Activated naive CD4-positive, alpha-beta T cell treated with anti-CD3 and anti-CD28 coated beads for 36 hours (primary cell): ENCODE data around the gene KCNN2. TPM values are rescaled to one million over a fixed set of nuclear protein-coding genes. Genes with fewer than 3 reads are reported as not detected.

Source experiments
- CTCF ChIA-PET: fragments of 350-600 bp; sonication (Branson Sonifier 250); formaldehyde crosslinking; loops from one replicate; lab custom pipeline; 2021; ENCODE audit warnings: antibody characterized with exemption; lab: Charles Lee
- DNase-seq: peaks from one replicate; pipeline ENCODE4 v3.0.0-alpha.2; 2020
- H3K27ac Mint-ChIP-seq: one replicate; pipeline ENCODE4 v1.8.0; 2021; ENCODE audit warnings: mild to moderate bottlenecking, mixed read lengths
- H3K27me3 Mint-ChIP-seq: one replicate; pipeline ENCODE4 v1.8.0; 2021; ENCODE audit warnings: low read depth, mixed read lengths
- H3K36me3 Mint-ChIP-seq: one replicate; pipeline ENCODE4 v1.8.0; 2021; ENCODE audit warnings: low read depth, mixed read lengths
- H3K4me1 Mint-ChIP-seq: one replicate; pipeline ENCODE4 v1.8.0; 2021; ENCODE audit warnings: low read depth, mixed read lengths
- H3K4me3 Mint-ChIP-seq: one replicate; pipeline ENCODE4 v1.8.0; 2021; ENCODE audit warnings: mild to moderate bottlenecking, moderate library complexity, mixed read lengths
- H3K9me3 Mint-ChIP-seq: one replicate; pipeline ENCODE4 v1.8.0; 2021; ENCODE audit warnings: mixed read lengths
- intact Hi-C: fragments of 100-400 bp; cut with micrococcal nuclease; formaldehyde crosslinking; loops from one replicate; pipeline ENCODE4 v1.15.1; 2023
- total RNA-seq, 2 experiments: library from RNA; stranded (reverse); gene quantifications; one replicate each; pipeline ENCODE4 v1.2.3, GENCODE V29; 2021

Gene KCNN2
- total RNA-seq, 2 experiments from 2014 or later = not detected

- Mint-ChIP-seq H3K4me3 (no peak overlapping the region), H3K4me1 (no peaks in the 10 kb centered on the region), H3K9me3 (peaks cover 6% of the 10 kb centered on the region), H3K27me3 (peaks cover 4% of the 10 kb centered on the region), H3K36me3 (no peaks in the 10 kb centered on the region), H3K27ac (no peak overlapping the region)
- no peak for DNase-seq
- intact Hi-C loops = no loop called here
- CTCF ChIA-PET = no interaction called here
Measured at GRCh38 chr5:114473541-114473940, 111.7 kb downstream of the KCNN2 start.

GRCh38 chr5:114477816-114478334 is 116.0 kb downstream of the KCNN2 start:
- Mint-ChIP-seq H3K27ac (no peak overlapping the region), H3K9me3 (peaks cover 15% of the 10 kb centered on the region), H3K27me3 (no peaks in the 10 kb centered on the region), H3K4me1 (no peaks in the 10 kb centered on the region), H3K4me3 (no peak overlapping the region), H3K36me3 (no peaks in the 10 kb centered on the region)
- intact Hi-C loops = no loop called here
- CTCF ChIA-PET = no interaction called here
- DNase-seq = no peak

GRCh38 chr5:114500756-114501155 is 138.9 kb downstream of the KCNN2 start:
- Mint-ChIP-seq H3K4me3 (no peak overlapping the region), H3K36me3 (no peaks in the 10 kb centered on the region), H3K4me1 (no peaks in the 10 kb centered on the region), H3K27ac (no peak overlapping the region), H3K27me3 (no peaks in the 10 kb centered on the region), H3K9me3 (peaks cover 2% of the 10 kb centered on the region)
- intact Hi-C loops = no loop called here
- DNase-seq = no peak
- CTCF ChIA-PET = no interaction called here

- Mint-ChIP-seq H3K4me1 (no peaks in the 10 kb centered on the region), H3K36me3 (no peaks in the 10 kb centered on the region), H3K27ac (no peak overlapping the region), H3K27me3 (no peaks in the 10 kb centered on the region), H3K4me3 (no peak overlapping the region), H3K9me3 (no peaks in the 10 kb centered on the region)
- CTCF ChIA-PET = no interaction called here
- intact Hi-C loops = no loop called here
- no peak for DNase-seq
Measured at GRCh38 chr5:114504560-114504959, 142.7 kb downstream of the KCNN2 start.

- DNase-seq = no peak
- H3K36me3 Mint-ChIP-seq = no peaks in the 10 kb centered on the region
- intact Hi-C loops = no loop called here
- no peak overlapping the region for H3K27ac Mint-ChIP-seq
- H3K4me3 Mint-ChIP-seq = no peak overlapping the region
- H3K9me3 Mint-ChIP-seq = peaks cover 8% of the 10 kb centered on the region
- no peaks in the 10 kb centered on the region for H3K4me1 Mint-ChIP-seq
- H3K27me3 Mint-ChIP-seq = no peaks in the 10 kb centered on the region
- CTCF ChIA-PET = no interaction called here
Measured at GRCh38 chr5:114524221-114524620, 162.4 kb downstream of the KCNN2 start.

- CTCF ChIA-PET = no interaction called here
- no peak overlapping the region for H3K4me3 Mint-ChIP-seq
- H3K27me3 Mint-ChIP-seq = no peaks in the 10 kb centered on the region
- H3K36me3 Mint-ChIP-seq = no peaks in the 10 kb centered on the region
- no peak overlapping the region for H3K27ac Mint-ChIP-seq
- no peaks in the 10 kb centered on the region for H3K4me1 Mint-ChIP-seq
- no peak for DNase-seq
- H3K9me3 Mint-ChIP-seq = peaks cover 5% of the 10 kb centered on the region
- intact Hi-C loops = no loop called here
Measured at GRCh38 chr5:114544561-114544960, 182.7 kb downstream of the KCNN2 start.
